Keratinocyte (primary cell): ENCODE measurements around the gene L3MBTL3. TPM values are rescaled to one million over a fixed set of nuclear protein-coding genes. Genes with fewer than 3 reads are reported as not detected.
A peak's percentile ranks its signal among the peaks of the same experiment; 100 is the strongest.

Experiments used
- DNase-seq: peaks from one replicate; pipeline ENCODE4 v3.0.0-alpha.2; 2011; ENCODE audit warnings: low read depth, missing footprints, low spot score
- FAIRE-seq: peaks from 2 replicates; lab custom pipeline; 2011; peaks lifted over from hg19 to GRCh38; lab: Jason Lieb, UNC
- H2AFZ ChIP-seq: 2 replicates; pipeline ENCODE4 v1.6.0; 2012; ENCODE audit warnings: low read length, control low read depth, inconsistent platforms; ENCODE audit not compliant: control insufficient read depth
- H3K27ac ChIP-seq: 2 replicates; pipeline ENCODE4 v1.5.1; 2011; ENCODE audit warnings: low read length; ENCODE audit not compliant: control insufficient read depth, insufficient read depth
- H3K27me3 ChIP-seq: 3 replicates; pipeline ENCODE4 v1.6.0; 2011; ENCODE audit warnings: low read length; ENCODE audit not compliant: control insufficient read depth, insufficient read depth; ENCODE audit errors: extremely low read depth
- H3K36me3 ChIP-seq, 2 experiments: 2 replicates in 1 of 2; 3 replicates in 1 of 2; pipeline ENCODE4 v1.5.1; 2011; ENCODE audit warnings: low read length in 2 of 2, mild to moderate bottlenecking in 1 of 2; ENCODE audit not compliant: control insufficient read depth in 2 of 2, insufficient read depth in 2 of 2; ENCODE audit errors: extremely low read depth in 1 of 2
- H3K4me1 ChIP-seq: 3 replicates; pipeline ENCODE4 v1.5.1; 2011; ENCODE audit warnings: low read length; ENCODE audit not compliant: control insufficient read depth, insufficient read depth; ENCODE audit errors: extremely low read depth
- H3K4me2 ChIP-seq: 3 replicates; pipeline ENCODE4 v1.6.0; 2011; ENCODE audit warnings: low read depth, low read length; ENCODE audit not compliant: control insufficient read depth, insufficient read depth; ENCODE audit errors: extremely low read depth
- H3K4me3 ChIP-seq, 3 experiments: fragments of 200-600 bp in 1 of 3; sonication (generic) in 1 of 3; 2 replicates in 2 of 3; 3 replicates in 1 of 3; pipeline ENCODE4 v1.5.1; 2011 to 2016; ENCODE audit warnings: low read length in 3 of 3, mild to moderate bottlenecking in 3 of 3, control low read depth in 2 of 3, inconsistent platforms in 1 of 3, low read depth in 1 of 3, mixed read lengths in 1 of 3, mixed run types in 1 of 3, moderate library complexity in 1 of 3; ENCODE audit not compliant: control insufficient read depth in 2 of 3, insufficient read depth in 2 of 3; ENCODE audit errors: extremely low read depth in 1 of 3
- H3K79me2 ChIP-seq: 2 replicates; pipeline ENCODE4 v1.6.0; 2012; ENCODE audit warnings: low read length; ENCODE audit not compliant: control insufficient read depth, insufficient read depth
- H3K9ac ChIP-seq: 3 replicates; pipeline ENCODE4 v1.6.0; 2011; ENCODE audit warnings: low read length; ENCODE audit not compliant: control insufficient read depth, insufficient read depth; ENCODE audit errors: extremely low read depth
- H3K9me1 ChIP-seq: 3 replicates; pipeline ENCODE4 v1.6.0; 2011; ENCODE audit warnings: low read length; ENCODE audit not compliant: control insufficient read depth, insufficient read depth; ENCODE audit errors: extremely low read depth
- H3K9me3 ChIP-seq: 2 replicates; pipeline ENCODE4 v1.5.1; 2012; ENCODE audit warnings: low read depth, low read length; ENCODE audit not compliant: control insufficient read depth
- H4K20me1 ChIP-seq: 3 replicates; pipeline ENCODE4 v1.6.0; 2011; ENCODE audit warnings: low read length; ENCODE audit not compliant: control insufficient read depth, insufficient read depth; ENCODE audit errors: extremely low read depth
- CTCF ChIP-seq, 3 experiments: IDR thresholded peaks in 1 of 3; conservative IDR thresholded peaks in 1 of 3; optimal IDR thresholded peaks in 1 of 3; 2 replicates in 2 of 3; 3 replicates in 1 of 3; pipeline versions ENCODE3 to v1.5.1; 2011; ENCODE audit warnings: low read length in 3 of 3, mild to moderate bottlenecking in 3 of 3, moderate library complexity in 2 of 3, control low read depth in 1 of 3, inconsistent platforms in 1 of 3; ENCODE audit not compliant: insufficient read depth in 2 of 3; ENCODE audit errors: extremely low read depth in 1 of 3
- EZH2 ChIP-seq: IDR thresholded peaks from one replicate; pipeline ENCODE4 v1.6.1; 2012; ENCODE audit warnings: inconsistent platforms, mild to moderate bottlenecking, low read length, moderate library complexity
- dilution Hi-C: fragments of 300-500 bp; cut with MboI; formaldehyde crosslinking; loops from one replicate; pipeline ENCODE4 v1.7.0; 2020; ENCODE audit warnings: low sequenced_read_pairs; ENCODE audit not compliant: extremely low pct_ligation_motif_present
- polyA plus RNA-seq, 5 experiments: library from polyadenylated mRNA; depleted of rRNA in 3 of 5; stranded (reverse) in 3 of 5; stranded (forward) in 1 of 5; unstranded in 1 of 5; fragments of >200 nt; gene quantifications; 1 replicate in 1 of 5; 2 replicates in 3 of 5; 3 replicates in 1 of 5; pipeline versions ENCODE4 v1.2.1 to v1.2.3, GENCODE V29; 2011 to 2012; ENCODE audit warnings: missing spikeins in 2 of 5, low read depth in 1 of 5, low replicate concordance in 1 of 5

The L3MBTL3 gene
- polyA plus RNA-seq, 1 donor (not counting 4 experiments of a cell fraction or from before 2014, with no cell fraction given): 16.6 TPM

- Histone ChIP-seq H2AFZ (no peak overlapping the region), H3K79me2 (no peaks in the 10 kb centered on the region), H3K9me3 (no peaks in the 10 kb centered on the region), H3K9me1 (peaks cover 2% of the 10 kb centered on the region), H3K9ac (no peak overlapping the region), H3K4me3 (no peak overlapping the region), H3K27ac (no peak overlapping the region), H3K4me1 (peaks cover 17% of the 10 kb centered on the region), H4K20me1 (no peaks in the 10 kb centered on the region), H3K36me3 (peaks cover 0 to 3% of the 10 kb centered on the region in 2 experiments), H3K27me3 (no peaks in the 10 kb centered on the region), H3K4me2 (no peak overlapping the region)
- FAIRE-seq (no peak), DNase-seq (no peak)
- TF ChIP-seq CTCF (optimal IDR thresholded peaks at IDR 0.05 in 1 of 3, IDR thresholded peaks at IDR 0.05 in 1 of 3, conservative IDR thresholded peaks at IDR 0.05 in 1 of 3; ENCODE audit: extremely low read depth in 1 of 3, insufficient read depth in 2 of 3, low read length in 3 of 3) (no peak), EZH2 (no peak)
- dilution Hi-C loops: no loop called here
Measured at GRCh38 chr6:130128326-130128725, 109.9 kb downstream of the L3MBTL3 start.

GRCh38 chr6:130129762-130130246 is 111.4 kb downstream of the L3MBTL3 start:
- Histone ChIP-seq H3K79me2 (no peaks in the 10 kb centered on the region), H3K4me2 (peak overlapping the region; percentile 56), H3K27me3 (no peaks in the 10 kb centered on the region), H3K4me1 (peaks cover 17% of the 10 kb centered on the region), H3K4me3 (peak overlapping the region in 2 of 3 experiments; percentile 24 to 43), H3K9ac (no peak overlapping the region), H4K20me1 (no peaks in the 10 kb centered on the region), H3K36me3 (peaks cover 0 to 6% of the 10 kb centered on the region in 2 experiments), H3K9me3 (no peaks in the 10 kb centered on the region), H2AFZ (peak overlapping the region; percentile 40), H3K27ac (no peak overlapping the region), H3K9me1 (peaks cover 2% of the 10 kb centered on the region)
- dilution Hi-C loops: no loop called here
- no peak for DNase-seq
- FAIRE-seq: peak; percentile 72
- TF ChIP-seq CTCF (optimal IDR thresholded peaks at IDR 0.05 in 1 of 3, IDR thresholded peaks at IDR 0.05 in 1 of 3, conservative IDR thresholded peaks at IDR 0.05 in 1 of 3; ENCODE audit: extremely low read depth in 1 of 3, insufficient read depth in 2 of 3, low read length in 3 of 3) (no peak), EZH2 (no peak)
